Neural crest cell (in vitro differentiated cells): ENCODE measurements around the gene APP. TPM values are rescaled to one million over a fixed set of nuclear protein-coding genes. Genes with fewer than 3 reads are reported as not detected.

ENCODE experiments used
- DNase-seq: peaks from one replicate; pipeline ENCODE4 v3.0.0; 2021; ENCODE audit warnings: low read depth, mixed read lengths, low spot score
- H3K27ac Mint-ChIP-seq: one replicate; pipeline ENCODE4 v1.8.0; 2021; ENCODE audit warnings: mild to moderate bottlenecking, mixed read lengths; ENCODE audit not compliant: unreplicated experiment
- H3K27me3 Mint-ChIP-seq: 2 replicates; pipeline ENCODE4 v1.8.0; 2021; ENCODE audit warnings: low read depth, mild to moderate bottlenecking, mixed read lengths
- H3K36me3 Mint-ChIP-seq: 2 replicates; pipeline ENCODE4 v1.8.0; 2021; ENCODE audit warnings: low read depth, mild to moderate bottlenecking, mixed read lengths
- H3K4me1 Mint-ChIP-seq: 2 replicates; pipeline ENCODE4 v1.8.0; 2021; ENCODE audit warnings: mixed read lengths
- H3K4me3 Mint-ChIP-seq: one replicate; pipeline ENCODE4 v1.8.0; 2021; ENCODE audit warnings: mild to moderate bottlenecking, mixed read lengths
- H3K9me3 Mint-ChIP-seq: 2 replicates; pipeline ENCODE4 v1.8.0; 2021; ENCODE audit warnings: mixed read lengths
- total RNA-seq: library from RNA; stranded (reverse); gene quantifications from 2 replicates; pipeline ENCODE4 v1.2.1, GENCODE V29; 2021
- TF ChIP-seq, protein P1 (sequence below): fragments of 200-600 bp; sonication (generic); conservative IDR thresholded peaks from 2 replicates; pipeline ENCODE4 v1.5.0; 2021; ENCODE audit warnings: antibody characterized with exemption, mild to moderate bottlenecking

The APP gene
- total RNA-seq, 1 donor from 2014 or later, result 254 TPM

DNA sequence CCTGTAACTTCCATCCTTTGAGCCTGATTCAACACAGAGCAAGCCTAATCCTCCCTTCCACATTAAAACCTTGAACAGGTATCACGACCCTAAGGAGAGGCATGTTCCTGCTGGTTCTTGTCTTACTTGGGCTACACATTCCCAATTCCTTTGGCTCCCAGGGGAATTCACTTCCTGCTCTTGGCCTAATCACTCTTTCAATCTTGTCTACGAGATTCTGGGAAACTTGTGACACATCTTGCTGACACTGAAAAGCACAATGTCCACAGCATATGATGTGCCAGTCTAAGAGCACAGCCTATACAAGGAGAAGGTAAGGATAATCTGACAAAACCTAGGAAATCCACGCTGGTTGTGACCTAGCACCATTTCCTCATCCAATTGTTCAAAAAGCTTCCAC, 271.9 kb downstream of the APP start:
- TF ChIP-seq, protein P1, sequence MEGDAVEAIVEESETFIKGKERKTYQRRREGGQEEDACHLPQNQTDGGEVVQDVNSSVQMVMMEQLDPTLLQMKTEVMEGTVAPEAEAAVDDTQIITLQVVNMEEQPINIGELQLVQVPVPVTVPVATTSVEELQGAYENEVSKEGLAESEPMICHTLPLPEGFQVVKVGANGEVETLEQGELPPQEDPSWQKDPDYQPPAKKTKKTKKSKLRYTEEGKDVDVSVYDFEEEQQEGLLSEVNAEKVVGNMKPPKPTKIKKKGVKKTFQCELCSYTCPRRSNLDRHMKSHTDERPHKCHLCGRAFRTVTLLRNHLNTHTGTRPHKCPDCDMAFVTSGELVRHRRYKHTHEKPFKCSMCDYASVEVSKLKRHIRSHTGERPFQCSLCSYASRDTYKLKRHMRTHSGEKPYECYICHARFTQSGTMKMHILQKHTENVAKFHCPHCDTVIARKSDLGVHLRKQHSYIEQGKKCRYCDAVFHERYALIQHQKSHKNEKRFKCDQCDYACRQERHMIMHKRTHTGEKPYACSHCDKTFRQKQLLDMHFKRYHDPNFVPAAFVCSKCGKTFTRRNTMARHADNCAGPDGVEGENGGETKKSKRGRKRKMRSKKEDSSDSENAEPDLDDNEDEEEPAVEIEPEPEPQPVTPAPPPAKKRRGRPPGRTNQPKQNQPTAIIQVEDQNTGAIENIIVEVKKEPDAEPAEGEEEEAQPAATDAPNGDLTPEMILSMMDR, result no peak
- H3K27ac Mint-ChIP-seq, result no peak overlapping the region
- no peaks in the 10 kb centered on the region for H3K27me3 Mint-ChIP-seq
- H3K9me3 Mint-ChIP-seq, result peaks cover 7% of the 10 kb centered on the region
- no peak overlapping the region for H3K4me3 Mint-ChIP-seq
- peaks cover 6% of the 10 kb centered on the region for H3K4me1 Mint-ChIP-seq
- peaks cover 45% of the 10 kb centered on the region for H3K36me3 Mint-ChIP-seq
- no peak for DNase-seq

DNA sequence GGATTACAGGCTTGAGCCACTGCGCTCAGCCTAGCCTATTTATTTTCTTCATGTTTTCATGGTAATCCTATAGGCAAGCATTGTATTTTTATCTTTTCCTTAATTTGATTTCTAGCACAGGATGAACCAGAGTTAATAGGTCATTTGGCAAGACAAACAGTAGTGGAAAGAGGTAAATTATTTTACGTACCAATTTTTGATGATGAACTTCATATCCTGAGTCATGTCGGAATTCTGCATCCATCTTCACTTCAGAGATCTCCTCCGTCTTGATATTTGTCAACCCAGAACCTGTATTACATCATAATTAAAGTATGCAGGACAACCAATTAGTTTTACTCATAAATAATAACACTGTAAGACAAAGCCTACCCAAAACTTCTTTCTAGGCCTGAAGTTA, 273.2 kb downstream of the APP start:
- no peak for DNase-seq
- TF ChIP-seq, protein P1, result no peak
- H3K9me3 Mint-ChIP-seq, result peaks cover 7% of the 10 kb centered on the region
- no peak overlapping the region for H3K4me3 Mint-ChIP-seq
- no peak overlapping the region for H3K27ac Mint-ChIP-seq
- no peaks in the 10 kb centered on the region for H3K27me3 Mint-ChIP-seq
- H3K36me3 Mint-ChIP-seq, result peaks cover 49% of the 10 kb centered on the region
- H3K4me1 Mint-ChIP-seq, result peaks cover 6% of the 10 kb centered on the region

DNA sequence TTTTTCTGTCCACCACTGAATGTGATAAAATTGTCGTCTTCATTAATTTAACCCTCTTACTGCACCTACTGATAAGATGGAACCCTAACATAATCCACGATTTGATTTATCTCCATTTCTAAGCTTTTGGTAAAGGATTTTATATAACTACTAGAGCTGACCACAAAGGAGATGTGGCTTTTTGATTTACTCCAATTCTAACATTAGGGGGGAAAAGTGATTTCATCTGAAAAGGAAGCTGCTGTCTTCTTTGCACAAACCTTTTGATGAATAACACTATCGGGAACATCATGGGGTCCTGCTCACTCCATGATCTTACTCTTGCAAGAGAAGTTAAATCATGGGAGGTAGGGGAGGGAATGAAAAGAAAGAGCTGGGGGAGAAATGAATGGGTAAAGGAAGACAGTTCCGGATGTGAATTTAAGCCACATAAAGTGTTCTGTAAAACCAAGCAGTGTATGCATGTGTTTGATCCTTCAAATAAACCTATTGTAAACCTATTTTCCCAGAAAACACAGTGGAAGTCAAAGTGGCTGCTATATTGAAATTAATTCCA, 274.0 kb downstream of the APP start:
- TF ChIP-seq, protein P1, result no peak
- Mint-ChIP-seq H3K27ac (no peak overlapping the region), H3K9me3 (peaks cover 7% of the 10 kb centered on the region), H3K4me1 (peaks cover 2% of the 10 kb centered on the region), H3K36me3 (peaks cover 46% of the 10 kb centered on the region), H3K27me3 (no peaks in the 10 kb centered on the region), H3K4me3 (no peak overlapping the region)
- DNase-seq, result no peak

DNA sequence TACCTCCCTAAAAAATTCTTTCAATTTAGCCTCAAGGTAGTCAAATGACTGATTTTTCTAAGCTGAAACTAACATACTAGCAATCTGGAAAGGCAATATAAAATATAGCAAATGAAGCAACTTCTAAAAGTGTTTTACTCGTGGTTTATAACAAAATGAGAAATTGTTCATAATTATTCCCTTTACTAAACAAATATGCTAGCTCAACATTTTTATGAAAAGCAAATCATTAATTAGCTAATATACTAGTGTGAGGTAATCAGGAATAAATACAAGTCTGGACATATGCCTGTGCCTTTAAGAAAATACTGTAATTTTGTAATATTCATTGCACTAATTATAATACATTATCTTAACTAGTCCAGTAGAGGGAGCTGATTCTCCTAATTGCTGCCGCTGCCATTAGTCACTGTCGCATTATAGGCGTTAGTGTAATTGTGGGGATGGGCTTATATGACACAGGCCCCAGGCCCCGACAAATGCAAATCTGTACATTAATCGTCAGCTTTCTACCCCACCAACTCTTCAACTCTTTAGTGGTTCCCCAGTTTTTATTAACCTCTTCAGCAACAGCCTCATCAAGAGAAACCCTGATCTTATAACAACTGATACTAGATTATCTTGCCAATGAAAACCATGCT, 274.9 kb downstream of the APP start:
- H3K36me3 Mint-ChIP-seq, result peaks cover 53% of the 10 kb centered on the region
- no peak for DNase-seq
- H3K9me3 Mint-ChIP-seq, result peaks cover 7% of the 10 kb centered on the region
- no peak overlapping the region for H3K27ac Mint-ChIP-seq
- no peaks in the 10 kb centered on the region for H3K4me1 Mint-ChIP-seq
- no peaks in the 10 kb centered on the region for H3K27me3 Mint-ChIP-seq
- H3K4me3 Mint-ChIP-seq, result no peak overlapping the region
- TF ChIP-seq, protein P1, result peak; percentile 54

DNA sequence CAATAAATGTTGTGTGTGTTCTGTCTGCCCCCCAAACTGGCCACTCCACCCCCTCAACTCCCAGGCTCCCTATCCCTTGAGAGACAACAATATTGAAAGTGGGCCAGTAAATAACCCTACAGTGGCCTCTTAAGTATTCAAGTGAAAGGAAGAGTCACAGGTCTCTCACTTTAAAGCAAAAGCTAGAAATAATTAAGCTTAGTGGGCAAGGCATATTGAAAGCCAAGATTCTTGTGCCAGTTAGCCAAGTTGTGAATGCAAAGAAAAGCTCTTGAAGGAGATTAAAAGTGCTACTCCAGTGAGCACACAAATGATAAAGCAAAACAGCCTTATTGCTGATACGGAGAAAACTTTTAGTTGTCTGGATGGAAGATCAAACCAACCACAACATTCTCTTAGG, 277.4 kb downstream of the APP start:
- no peak for DNase-seq
- Mint-ChIP-seq H3K4me3 (no peak overlapping the region), H3K36me3 (peaks cover 43% of the 10 kb centered on the region), H3K27ac (no peak overlapping the region), H3K4me1 (no peaks in the 10 kb centered on the region), H3K27me3 (no peaks in the 10 kb centered on the region), H3K9me3 (peaks cover 7% of the 10 kb centered on the region)
- TF ChIP-seq, protein P1, result no peak
